Hepatocyte (in vitro differentiated cells): Measurements from ENCODE around the gene CABS1. TPM values are rescaled to one million over a fixed set of nuclear protein-coding genes. Genes with fewer than 3 reads are reported as not detected.

ENCODE experiments used
- DNase-seq: peaks from one replicate; pipeline ENCODE4 v3.0.0-alpha.2; 2016; ENCODE audit warnings: low spot score
- H2AFZ ChIP-seq: fragments of 200-600 bp; sonication (generic); 2 replicates; pipeline ENCODE4 v1.6.0; 2016; ENCODE audit warnings: antibody characterized with exemption, mild to moderate bottlenecking
- H3K27ac ChIP-seq: fragments of 200-600 bp; sonication (generic); 2 replicates; pipeline ENCODE4 v1.5.1; 2016; ENCODE audit warnings: mild to moderate bottlenecking
- H3K27me3 ChIP-seq: fragments of 200-600 bp; sonication (generic); 2 replicates; pipeline ENCODE4 v1.6.1; 2016
- H3K36me3 ChIP-seq: fragments of 200-600 bp; sonication (generic); replicated peaks from 2 replicates; pipeline ENCODE4 v1.5.1; 2016; ENCODE audit warnings: low read depth; ENCODE audit not compliant: insufficient read depth
- H3K4me1 ChIP-seq: fragments of 200-600 bp; sonication (generic); 2 replicates; pipeline ENCODE4 v1.5.1; 2016; ENCODE audit warnings: mild to moderate bottlenecking, moderate library complexity; ENCODE audit not compliant: insufficient read depth
- H3K4me2 ChIP-seq: fragments of 200-600 bp; sonication (generic); 2 replicates; pipeline ENCODE4 v1.6.0; 2016
- H3K4me3 ChIP-seq: fragments of 200-600 bp; sonication (generic); 2 replicates; pipeline ENCODE4 v1.5.1; 2016; ENCODE audit warnings: mild to moderate bottlenecking
- H3K79me2 ChIP-seq: fragments of 200-600 bp; sonication (generic); 2 replicates; pipeline ENCODE4 v1.6.0; 2017; ENCODE audit warnings: mild to moderate bottlenecking
- H3K9me2 ChIP-seq: fragments of 200-600 bp; sonication (generic); replicated peaks from 2 replicates; pipeline ENCODE4 v1.6.0; 2017; ENCODE audit warnings: mild to moderate bottlenecking; ENCODE audit not compliant: insufficient read depth
- H3K9me3 ChIP-seq: fragments of 200-600 bp; sonication (generic); 2 replicates; pipeline ENCODE4 v1.5.1; 2016; ENCODE audit warnings: low read depth, mild to moderate bottlenecking
- H4K20me1 ChIP-seq: fragments of 200-600 bp; sonication (generic); 2 replicates; pipeline ENCODE4 v1.6.0; 2016; ENCODE audit warnings: mild to moderate bottlenecking; ENCODE audit not compliant: insufficient read depth, poor library complexity, severe bottlenecking
- EZH2 ChIP-seq: fragments of 200-600 bp; sonication (generic); IDR thresholded peaks from 2 replicates; pipeline ENCODE4 v1.6.1; 2016; ENCODE audit warnings: antibody characterized with exemption, mild to moderate bottlenecking, borderline replicate concordance
- EZH2phosphoT487 ChIP-seq: fragments of 200-600 bp; sonication (generic); IDR thresholded peaks from one replicate; pipeline ENCODE4 v1.6.1; 2018; ENCODE audit warnings: antibody characterized with exemption, mild to moderate bottlenecking, low read depth, moderate library complexity; ENCODE audit not compliant: unreplicated experiment, severe bottlenecking
- WGBS: methylation state at CpG from one replicate; pipeline ENCODE4 v1.1.6; 2016; ENCODE audit warnings: low lambda C conversion rate; ENCODE audit errors: missing lambda C conversion rate; 5-methylcytosine and 5-hydroxymethylcytosine counted together
- polyA plus RNA-seq: library from polyadenylated mRNA; unstranded; fragments of >200 nt; fragmentation: Nextera tagmentation; extraction: Ambion mirVana; gene quantifications from 2 replicates; pipeline ENCODE4 v1.2.1, GENCODE V29; 2016
- total RNA-seq: library from RNA; depleted of rRNA; stranded (reverse); fragments of >200 nt; gene quantifications from 2 replicates; pipeline ENCODE4 v1.2.3, GENCODE V29; 2014
- TF ChIP-seq, protein P1 (sequence below): fragments of 200-600 bp; sonication (generic); IDR thresholded peaks from 2 replicates; pipeline ENCODE4 v1.5.1; 2016; ENCODE audit warnings: antibody characterized with exemption, mild to moderate bottlenecking; ENCODE audit not compliant: poor library complexity

Gene CABS1
- total and polyA plus RNA-seq, 2 experiments from 2014 or later, result not detected

GRCh38 chr4:70326052-70326451 is 8.7 kb upstream of the CABS1 start:
- H3K36me3 ChIP-seq, result no peaks in the 10 kb centered on the region
- H3K9me3 ChIP-seq, result no peaks in the 10 kb centered on the region
- no peaks in the 10 kb centered on the region for H3K4me1 ChIP-seq
- no peak overlapping the region for H3K4me2 ChIP-seq
- DNase-seq, result no peak
- no peak overlapping the region for H3K4me3 ChIP-seq
- H3K27ac ChIP-seq, result no peak overlapping the region
- H3K79me2 ChIP-seq, result no peaks in the 10 kb centered on the region
- 89% methylated on average over 2 of the region's 2 CpGs for WGBS
- no peak for TF ChIP-seq EZH2phosphoT487
- TF ChIP-seq, protein P1, sequence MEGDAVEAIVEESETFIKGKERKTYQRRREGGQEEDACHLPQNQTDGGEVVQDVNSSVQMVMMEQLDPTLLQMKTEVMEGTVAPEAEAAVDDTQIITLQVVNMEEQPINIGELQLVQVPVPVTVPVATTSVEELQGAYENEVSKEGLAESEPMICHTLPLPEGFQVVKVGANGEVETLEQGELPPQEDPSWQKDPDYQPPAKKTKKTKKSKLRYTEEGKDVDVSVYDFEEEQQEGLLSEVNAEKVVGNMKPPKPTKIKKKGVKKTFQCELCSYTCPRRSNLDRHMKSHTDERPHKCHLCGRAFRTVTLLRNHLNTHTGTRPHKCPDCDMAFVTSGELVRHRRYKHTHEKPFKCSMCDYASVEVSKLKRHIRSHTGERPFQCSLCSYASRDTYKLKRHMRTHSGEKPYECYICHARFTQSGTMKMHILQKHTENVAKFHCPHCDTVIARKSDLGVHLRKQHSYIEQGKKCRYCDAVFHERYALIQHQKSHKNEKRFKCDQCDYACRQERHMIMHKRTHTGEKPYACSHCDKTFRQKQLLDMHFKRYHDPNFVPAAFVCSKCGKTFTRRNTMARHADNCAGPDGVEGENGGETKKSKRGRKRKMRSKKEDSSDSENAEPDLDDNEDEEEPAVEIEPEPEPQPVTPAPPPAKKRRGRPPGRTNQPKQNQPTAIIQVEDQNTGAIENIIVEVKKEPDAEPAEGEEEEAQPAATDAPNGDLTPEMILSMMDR, result no peak
- TF ChIP-seq EZH2, result no peak
- no peaks in the 10 kb centered on the region for H4K20me1 ChIP-seq
- no peaks in the 10 kb centered on the region for H3K9me2 ChIP-seq
- H3K27me3 ChIP-seq, result no peaks in the 10 kb centered on the region
- H2AFZ ChIP-seq, result no peak overlapping the region

- H3K4me1 ChIP-seq, result no peaks in the 10 kb centered on the region
- no peak overlapping the region for H3K4me3 ChIP-seq
- H3K27ac ChIP-seq, result no peak overlapping the region
- H3K79me2 ChIP-seq, result no peaks in the 10 kb centered on the region
- H3K4me2 ChIP-seq, result no peak overlapping the region
- TF ChIP-seq EZH2 (no peak), EZH2phosphoT487 (no peak)
- TF ChIP-seq, protein P1, result no peak
- H2AFZ ChIP-seq, result no peak overlapping the region
- no peaks in the 10 kb centered on the region for H3K9me2 ChIP-seq
- no peaks in the 10 kb centered on the region for H4K20me1 ChIP-seq
- no peak for DNase-seq
- no peaks in the 10 kb centered on the region for H3K9me3 ChIP-seq
- H3K36me3 ChIP-seq, result no peaks in the 10 kb centered on the region
- WGBS, result 87% methylated on average over 5 of the region's 5 CpGs
- H3K27me3 ChIP-seq, result no peaks in the 10 kb centered on the region
Measured at GRCh38 chr4:70336043-70336442, 1.3 kb downstream of the CABS1 start.

DNA sequence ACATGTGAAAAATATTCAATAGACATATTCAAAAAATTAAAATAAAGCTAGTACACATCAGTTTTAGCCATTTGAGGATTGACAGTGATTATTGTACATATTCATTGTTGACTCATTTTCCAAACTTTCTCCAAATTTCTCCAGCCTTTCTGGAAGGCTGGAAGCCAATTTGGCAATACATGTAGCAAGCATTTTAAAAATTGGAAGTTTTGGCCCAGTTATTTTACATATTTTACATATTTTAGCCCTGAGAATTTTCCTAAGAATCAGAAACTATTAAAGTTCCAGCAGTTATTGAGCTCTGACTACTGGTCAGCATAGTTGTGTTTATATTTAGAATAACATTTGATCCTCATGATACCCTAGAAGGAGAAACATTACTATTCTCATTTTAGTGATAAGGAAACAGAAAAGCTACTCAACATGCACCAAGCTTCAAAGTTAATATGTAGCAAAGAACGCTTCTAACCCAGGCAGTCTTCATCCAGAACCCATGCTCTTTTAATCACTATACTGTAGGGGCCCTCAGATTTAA is 3.2 kb downstream of the CABS1 start:
- Histone ChIP-seq H3K4me2 (no peak overlapping the region), H3K4me1 (no peaks in the 10 kb centered on the region), H4K20me1 (no peaks in the 10 kb centered on the region), H3K79me2 (no peaks in the 10 kb centered on the region), H3K27me3 (no peaks in the 10 kb centered on the region), H3K4me3 (no peak overlapping the region), H3K9me2 (no peaks in the 10 kb centered on the region), H3K36me3 (no peaks in the 10 kb centered on the region), H3K9me3 (no peaks in the 10 kb centered on the region), H3K27ac (no peak overlapping the region), H2AFZ (no peak overlapping the region)
- TF ChIP-seq, protein P1, result no peak
- no peak for TF ChIP-seq EZH2
- TF ChIP-seq EZH2phosphoT487, result no peak
- WGBS, result 70% methylated on average over 1 of the region's 1 CpG
- DNase-seq, result no peak
